Measurements from ENCODE around the gene CDA.

DNA sequence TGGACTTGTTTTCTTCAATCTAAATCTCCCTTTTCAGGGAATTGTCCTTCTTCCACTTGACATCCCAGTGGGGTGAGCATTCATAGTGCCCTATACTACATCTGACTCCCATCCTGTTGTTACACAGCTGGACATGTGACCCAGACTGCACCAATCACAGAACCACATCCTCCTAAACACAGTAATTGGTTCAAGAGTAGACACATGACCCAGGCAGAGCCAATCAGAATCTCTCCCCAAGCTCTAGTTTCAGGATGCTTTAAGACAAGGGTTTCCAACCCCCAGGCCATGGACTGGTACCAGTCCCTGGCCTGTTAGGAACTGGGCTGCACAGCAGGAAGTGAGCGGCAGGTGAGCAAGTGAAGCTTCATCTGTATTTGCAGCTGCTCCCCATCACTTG is 77.9 kb downstream of the CDA start:
- no peak for TF ChIP-seq POLR2A (IDR thresholded peaks at IDR 0.05)
- TF ChIP-seq, protein P1, sequence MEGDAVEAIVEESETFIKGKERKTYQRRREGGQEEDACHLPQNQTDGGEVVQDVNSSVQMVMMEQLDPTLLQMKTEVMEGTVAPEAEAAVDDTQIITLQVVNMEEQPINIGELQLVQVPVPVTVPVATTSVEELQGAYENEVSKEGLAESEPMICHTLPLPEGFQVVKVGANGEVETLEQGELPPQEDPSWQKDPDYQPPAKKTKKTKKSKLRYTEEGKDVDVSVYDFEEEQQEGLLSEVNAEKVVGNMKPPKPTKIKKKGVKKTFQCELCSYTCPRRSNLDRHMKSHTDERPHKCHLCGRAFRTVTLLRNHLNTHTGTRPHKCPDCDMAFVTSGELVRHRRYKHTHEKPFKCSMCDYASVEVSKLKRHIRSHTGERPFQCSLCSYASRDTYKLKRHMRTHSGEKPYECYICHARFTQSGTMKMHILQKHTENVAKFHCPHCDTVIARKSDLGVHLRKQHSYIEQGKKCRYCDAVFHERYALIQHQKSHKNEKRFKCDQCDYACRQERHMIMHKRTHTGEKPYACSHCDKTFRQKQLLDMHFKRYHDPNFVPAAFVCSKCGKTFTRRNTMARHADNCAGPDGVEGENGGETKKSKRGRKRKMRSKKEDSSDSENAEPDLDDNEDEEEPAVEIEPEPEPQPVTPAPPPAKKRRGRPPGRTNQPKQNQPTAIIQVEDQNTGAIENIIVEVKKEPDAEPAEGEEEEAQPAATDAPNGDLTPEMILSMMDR (IDR thresholded peaks at IDR 0.05) = no peak
- no peak for TF ChIP-seq EP300 (IDR thresholded peaks at IDR 0.05)
